GM23338 (cell line): ENCODE measurements around the gene HDGFL2.

ENCODE experiments used
- EZH2phosphoT487 ChIP-seq: fragments of 200-600 bp; sonication (generic); IDR thresholded peaks from one replicate; pipeline ENCODE4 v1.8.1; 2018; ENCODE audit warnings: antibody characterized with exemption; ENCODE audit not compliant: unreplicated experiment
- TF ChIP-seq, protein P1 (sequence below), 2 experiments: fragments of 200-600 bp in 1 of 2; sonication (generic) in 1 of 2; conservative IDR thresholded peaks; 2 replicates each; pipeline versions ENCODE4 v1.5.1 to v1.6.1; 2016 to 2017; ENCODE audit warnings: antibody characterized with exemption in 2 of 2, low read depth in 2 of 2, mild to moderate bottlenecking in 2 of 2, moderate library complexity in 1 of 2

DNA sequence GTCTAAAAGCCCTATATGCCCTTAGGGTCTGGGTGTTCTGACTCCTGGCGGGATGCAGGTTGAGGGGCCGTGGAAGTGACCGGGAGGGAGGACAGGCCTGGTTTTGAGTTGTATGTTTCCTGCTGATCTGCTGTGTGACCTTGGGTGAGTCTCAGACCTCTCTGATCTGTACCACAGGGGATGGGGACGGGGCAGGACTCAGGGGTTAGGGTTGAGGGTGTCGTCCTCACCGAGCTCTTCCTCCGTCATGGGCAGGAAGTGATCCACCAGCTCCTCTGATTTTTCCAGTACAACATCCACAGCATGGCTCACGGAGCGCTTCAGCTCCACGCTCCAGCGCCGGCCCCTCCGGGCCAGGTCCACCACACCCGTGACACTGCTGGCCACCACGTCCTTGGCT lies 56.7 kb downstream of the HDGFL2 start:
- TF ChIP-seq, protein P1, sequence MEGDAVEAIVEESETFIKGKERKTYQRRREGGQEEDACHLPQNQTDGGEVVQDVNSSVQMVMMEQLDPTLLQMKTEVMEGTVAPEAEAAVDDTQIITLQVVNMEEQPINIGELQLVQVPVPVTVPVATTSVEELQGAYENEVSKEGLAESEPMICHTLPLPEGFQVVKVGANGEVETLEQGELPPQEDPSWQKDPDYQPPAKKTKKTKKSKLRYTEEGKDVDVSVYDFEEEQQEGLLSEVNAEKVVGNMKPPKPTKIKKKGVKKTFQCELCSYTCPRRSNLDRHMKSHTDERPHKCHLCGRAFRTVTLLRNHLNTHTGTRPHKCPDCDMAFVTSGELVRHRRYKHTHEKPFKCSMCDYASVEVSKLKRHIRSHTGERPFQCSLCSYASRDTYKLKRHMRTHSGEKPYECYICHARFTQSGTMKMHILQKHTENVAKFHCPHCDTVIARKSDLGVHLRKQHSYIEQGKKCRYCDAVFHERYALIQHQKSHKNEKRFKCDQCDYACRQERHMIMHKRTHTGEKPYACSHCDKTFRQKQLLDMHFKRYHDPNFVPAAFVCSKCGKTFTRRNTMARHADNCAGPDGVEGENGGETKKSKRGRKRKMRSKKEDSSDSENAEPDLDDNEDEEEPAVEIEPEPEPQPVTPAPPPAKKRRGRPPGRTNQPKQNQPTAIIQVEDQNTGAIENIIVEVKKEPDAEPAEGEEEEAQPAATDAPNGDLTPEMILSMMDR (conservative IDR thresholded peaks at IDR 0.05; ENCODE audit: low read depth in 2 of 2) = no peak
- no peak for TF ChIP-seq EZH2phosphoT487
